ENCODE measurements around the gene ABCC4. TPM values are rescaled to one million over a fixed set of nuclear protein-coding genes. Genes with fewer than 3 reads are reported as not detected.

Gene ABCC4
- total RNA-seq, 1 donor from 2014 or later, result 12.9 TPM

DNA sequence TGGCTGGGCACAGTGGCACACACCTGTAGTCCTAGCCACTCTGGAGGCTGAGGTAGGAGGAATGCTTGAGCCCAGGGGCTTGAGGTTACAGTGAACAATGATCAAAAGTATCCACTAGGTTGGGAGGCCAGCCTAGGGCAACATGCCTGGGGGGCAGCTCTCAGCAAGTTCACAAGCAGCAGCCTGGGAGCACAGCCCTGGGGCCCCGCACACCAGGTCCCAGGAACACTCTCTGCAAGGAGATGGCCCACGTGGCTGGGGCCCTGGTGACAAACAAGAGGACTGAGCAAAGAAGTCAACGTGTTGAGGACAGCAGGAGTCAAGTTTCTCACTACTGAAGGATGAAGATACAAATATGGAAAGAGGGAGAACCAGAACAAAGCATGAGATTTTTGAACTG lies 39.3 kb downstream of the ABCC4 start:
- no peak for DNase-seq (ENCODE audit: extremely low read depth, low read depth, low spot score)

DNA sequence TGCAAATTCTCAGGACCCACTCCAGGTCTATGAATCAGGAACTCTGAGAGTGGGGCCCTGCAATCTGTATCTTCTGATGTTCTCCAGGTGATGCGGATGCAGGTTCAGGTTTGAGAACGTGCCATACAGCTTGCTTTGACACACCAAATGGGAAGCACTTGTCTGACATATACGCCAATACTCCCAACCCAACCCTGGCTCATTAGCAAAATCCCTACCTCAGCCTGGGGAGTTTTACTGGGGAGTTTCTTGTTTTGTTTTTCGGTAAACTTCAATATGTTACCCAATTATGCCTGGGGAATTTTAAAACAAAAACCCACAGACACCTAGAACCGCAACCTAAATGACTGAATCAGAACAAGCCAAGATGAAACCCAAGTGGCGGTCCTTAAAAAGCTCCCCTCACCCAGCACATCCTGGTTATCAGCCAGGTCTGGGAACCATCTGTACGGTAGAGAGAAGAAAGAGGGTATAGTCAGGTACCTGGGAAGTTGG lies 41.2 kb downstream of the ABCC4 start:
- no peak for DNase-seq (ENCODE audit: extremely low read depth, low read depth, low spot score)

DNA sequence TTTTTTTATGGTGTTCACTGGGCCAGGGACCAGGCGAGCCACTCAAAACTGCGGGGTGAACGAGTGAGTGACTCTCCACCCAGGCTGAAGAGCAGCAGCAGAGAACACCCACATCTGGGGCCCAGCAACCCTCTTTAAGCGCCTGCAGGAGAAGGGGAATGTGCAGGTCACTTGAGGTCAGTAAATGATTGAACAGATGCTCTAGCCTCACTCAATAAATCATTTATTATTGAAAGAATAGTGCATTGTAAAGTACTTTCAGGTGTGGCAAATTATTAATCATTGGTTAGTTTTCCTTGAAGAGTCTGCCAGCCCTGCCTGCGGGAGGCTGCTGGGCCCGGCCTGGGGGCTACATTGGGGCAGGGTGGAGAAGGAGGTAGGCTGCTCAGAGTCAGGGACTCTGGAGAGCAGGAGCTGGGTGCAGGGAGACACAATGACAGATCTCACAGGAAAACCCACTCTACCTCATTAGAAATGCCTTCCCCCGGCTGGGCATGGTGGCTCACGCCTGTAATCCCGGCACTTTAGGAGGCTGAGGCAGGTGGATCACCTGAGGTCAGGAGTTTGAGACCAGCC lies 42.5 kb downstream of the ABCC4 start:
- no peak for DNase-seq (ENCODE audit: extremely low read depth, low read depth, low spot score)

DNA sequence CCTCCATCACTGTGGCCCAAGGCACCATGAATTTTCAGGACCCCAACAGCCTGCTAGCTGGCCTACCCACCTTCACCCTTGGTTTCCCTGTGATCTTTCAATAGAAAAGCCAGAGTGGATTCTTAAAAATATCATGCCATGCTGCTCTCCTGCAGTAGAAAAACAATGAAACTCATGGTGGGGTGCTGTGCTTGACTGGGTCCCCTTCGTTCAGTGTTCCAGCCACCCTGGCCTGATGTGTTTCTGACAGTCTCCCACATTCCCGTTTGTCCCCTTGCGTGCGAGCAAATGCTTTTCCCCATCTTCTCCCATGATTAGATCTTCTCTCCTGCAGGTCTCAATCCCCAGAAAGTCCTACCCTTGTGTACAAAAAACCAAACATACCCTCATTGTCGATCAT lies 43.2 kb downstream of the ABCC4 start:
- DNase-seq (ENCODE audit: extremely low read depth, low read depth, low spot score), result no peak

DNA sequence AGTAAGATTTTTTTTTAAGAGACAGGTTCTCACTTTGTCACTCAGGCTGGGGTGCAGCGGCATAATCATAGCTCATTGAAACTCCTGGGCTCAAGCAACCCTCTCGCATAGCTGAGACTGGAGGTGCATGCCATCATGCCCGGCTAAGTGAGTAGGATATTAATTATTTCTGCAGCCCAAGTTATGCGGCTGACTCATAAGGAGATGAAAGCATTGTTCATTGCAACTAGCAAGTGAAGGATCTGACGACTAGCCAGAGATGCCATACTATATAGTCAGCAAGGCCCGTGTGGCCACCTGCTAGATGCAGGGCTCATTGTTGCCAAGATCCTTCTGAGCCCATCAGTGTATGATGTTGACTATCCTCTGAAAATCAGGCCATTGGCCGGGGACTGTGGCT lies 45.2 kb downstream of the ABCC4 start:
- peak; percentile 78 for DNase-seq (ENCODE audit: extremely low read depth, low read depth, low spot score)

DNA sequence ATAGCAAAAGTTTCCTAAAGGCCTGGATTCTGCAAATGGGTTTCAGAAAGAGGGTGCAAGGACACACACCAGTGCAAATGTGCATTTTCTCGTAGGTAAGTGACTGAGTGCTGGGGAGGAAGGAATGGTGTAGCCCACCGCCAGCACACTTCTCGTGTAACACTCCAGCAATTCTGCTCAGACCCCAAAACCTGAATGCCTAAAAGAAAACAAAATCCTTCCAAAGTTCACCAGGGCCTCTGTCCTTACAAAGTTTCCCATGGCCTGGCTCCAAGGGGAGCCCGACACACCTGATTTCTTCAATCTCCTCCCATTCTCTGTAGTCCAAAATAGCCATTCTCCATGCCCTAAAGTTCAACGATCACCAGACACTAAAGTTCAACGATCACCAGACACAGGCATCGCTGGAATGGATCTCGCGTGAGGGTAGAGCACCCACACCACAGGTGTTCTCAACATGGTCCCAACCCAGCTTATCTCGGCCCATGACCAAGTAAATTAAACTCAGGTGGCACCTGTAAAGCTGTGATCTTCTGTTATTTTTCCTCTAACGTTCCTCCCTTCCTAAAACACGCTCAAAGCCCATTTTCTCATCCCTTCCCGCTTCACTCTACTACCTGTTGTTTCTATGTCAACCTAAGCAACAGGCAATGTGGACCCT lies 46.0 kb downstream of the ABCC4 start:
- no peak for DNase-seq (ENCODE audit: extremely low read depth, low read depth, low spot score)

DNA sequence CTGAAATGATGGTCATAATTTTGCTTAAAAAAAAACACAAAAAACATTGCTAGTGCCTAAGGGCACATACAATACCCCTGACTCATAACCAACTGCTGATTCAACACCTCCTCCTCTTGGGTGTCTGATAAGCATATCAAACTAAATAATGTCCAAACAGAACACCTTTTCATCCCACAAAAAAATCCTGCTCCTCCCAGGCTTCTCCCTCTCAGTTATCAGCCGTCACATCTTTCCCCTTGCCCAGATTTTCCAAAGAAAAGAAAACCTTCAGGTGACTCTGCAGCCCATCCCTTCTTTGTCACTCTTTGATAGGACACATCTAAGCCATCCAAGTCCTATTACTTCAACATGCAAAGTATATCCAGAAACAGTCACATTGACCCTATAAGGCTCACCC lies 46.9 kb downstream of the ABCC4 start:
- DNase-seq (ENCODE audit: extremely low read depth, low read depth, low spot score), result no peak

DNA sequence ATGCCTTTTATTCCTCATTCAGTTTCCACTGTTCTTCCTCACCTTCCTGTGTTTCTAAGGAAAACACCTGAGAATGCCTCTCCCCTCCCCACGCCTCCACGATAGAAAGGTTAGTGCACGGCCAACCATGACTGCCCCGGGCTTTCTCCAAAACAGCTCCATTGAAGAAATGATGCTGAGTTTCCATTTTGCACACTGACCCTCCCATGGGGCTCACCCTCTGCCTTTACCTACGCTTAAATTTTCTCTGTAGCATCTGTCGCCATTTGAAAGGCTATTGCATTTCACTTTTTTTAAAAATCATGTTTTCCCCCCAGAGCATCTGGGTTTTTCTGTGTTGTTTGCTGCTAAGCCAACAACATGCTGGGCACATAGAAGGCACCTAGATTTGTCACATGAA lies 48.2 kb downstream of the ABCC4 start:
- DNase-seq (ENCODE audit: extremely low read depth, low read depth, low spot score), result no peak

DNA sequence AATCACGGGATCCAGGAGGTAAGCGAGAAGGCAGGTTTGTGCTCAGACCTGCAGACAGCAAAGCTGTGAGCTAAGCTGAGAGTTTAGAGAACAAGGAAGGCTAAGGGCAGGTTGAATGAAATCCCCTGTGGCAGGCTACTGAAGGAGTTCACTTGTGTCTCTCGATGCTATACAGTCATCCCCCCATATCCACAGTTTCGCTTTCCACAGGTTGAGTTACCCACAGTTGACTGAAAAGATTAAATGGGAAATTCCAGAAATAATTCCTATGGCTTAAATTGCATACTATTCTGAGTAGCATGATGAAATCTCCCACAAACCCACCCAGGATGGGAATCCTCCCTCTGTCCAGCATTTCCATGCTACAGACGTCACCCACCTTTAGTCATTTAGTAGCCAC lies 49.6 kb downstream of the ABCC4 start:
- no peak for DNase-seq (ENCODE audit: extremely low read depth, low read depth, low spot score)

DNA sequence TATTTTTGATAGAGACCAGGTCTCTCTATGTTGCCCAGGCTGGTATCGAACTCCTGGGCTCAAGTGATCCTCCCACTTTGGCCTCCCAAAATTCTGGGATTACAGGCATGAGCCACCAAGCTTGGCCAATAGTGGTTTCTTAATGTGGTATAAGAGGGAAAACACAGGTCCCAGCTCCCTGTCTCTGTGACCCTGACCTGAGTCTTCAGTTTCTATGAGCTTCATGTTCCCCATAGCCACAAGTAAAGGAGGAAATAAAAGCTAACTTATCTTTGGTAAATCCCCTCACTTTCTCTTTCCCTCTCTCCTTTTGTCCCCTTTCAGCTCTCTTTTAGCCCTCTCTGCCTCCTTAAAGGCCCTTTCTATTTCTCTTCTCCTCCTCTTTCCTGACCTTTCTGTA lies 50.3 kb downstream of the ABCC4 start:
- no peak for DNase-seq (ENCODE audit: extremely low read depth, low read depth, low spot score)

DNA sequence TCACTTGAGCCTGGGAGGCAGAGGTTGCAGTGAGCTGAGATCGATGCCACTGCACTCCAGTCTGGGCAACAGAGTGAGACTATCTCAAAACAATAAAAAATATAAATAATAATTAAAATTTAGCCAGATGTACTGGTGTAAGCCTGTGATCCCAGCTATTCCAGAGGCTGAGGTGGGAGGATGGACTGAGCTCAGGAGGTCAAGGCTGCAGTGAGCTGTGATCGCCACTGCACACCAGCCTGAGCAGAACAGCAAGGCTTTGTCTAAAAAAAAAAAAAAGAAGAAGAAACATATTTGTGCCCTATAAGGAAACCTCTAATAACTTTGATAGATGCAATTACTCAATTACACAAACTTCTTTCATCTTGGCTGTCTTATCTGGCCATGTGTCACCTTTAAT lies 52.3 kb downstream of the ABCC4 start:
- no peak for DNase-seq (ENCODE audit: extremely low read depth, low read depth, low spot score)

DNA sequence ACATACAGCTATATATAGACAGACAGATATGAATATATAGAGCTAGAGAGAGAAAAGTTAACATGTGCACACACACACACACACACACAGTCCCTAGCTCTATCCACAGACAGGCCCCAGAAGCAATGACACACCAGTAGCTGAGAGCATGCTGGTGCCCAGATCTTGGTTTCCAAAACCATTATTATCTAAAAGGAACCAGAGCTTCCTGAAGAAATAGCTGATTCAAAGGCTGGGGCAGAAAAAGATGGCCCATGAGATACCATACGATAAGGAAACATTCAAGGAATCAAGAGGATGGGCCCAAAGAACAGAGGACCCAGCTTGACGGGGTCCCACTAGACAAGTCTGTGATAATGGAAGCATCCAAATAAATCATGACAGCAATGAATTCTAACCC lies 53.4 kb downstream of the ABCC4 start:
- no peak for DNase-seq (ENCODE audit: extremely low read depth, low read depth, low spot score)

DNA sequence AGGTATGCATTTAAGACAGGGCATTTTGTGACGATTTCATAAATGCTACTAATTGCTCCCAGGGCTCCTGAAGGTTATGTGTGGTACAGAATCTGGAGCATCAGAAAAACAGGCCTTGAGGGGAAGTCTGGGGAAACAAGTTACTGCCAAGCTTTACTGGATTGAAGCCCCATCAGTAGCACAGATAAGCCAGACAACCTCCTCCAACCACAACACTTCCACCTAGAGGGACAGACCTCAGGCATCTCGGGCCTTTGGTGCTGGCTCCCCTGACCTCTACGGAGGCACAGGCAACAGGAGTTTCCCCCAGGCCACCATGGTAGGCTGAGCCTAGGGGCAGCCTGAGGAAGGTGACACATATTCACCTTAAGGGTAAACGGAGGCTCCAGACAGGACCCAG lies 54.1 kb downstream of the ABCC4 start:
- no peak for DNase-seq (ENCODE audit: extremely low read depth, low read depth, low spot score)

DNA sequence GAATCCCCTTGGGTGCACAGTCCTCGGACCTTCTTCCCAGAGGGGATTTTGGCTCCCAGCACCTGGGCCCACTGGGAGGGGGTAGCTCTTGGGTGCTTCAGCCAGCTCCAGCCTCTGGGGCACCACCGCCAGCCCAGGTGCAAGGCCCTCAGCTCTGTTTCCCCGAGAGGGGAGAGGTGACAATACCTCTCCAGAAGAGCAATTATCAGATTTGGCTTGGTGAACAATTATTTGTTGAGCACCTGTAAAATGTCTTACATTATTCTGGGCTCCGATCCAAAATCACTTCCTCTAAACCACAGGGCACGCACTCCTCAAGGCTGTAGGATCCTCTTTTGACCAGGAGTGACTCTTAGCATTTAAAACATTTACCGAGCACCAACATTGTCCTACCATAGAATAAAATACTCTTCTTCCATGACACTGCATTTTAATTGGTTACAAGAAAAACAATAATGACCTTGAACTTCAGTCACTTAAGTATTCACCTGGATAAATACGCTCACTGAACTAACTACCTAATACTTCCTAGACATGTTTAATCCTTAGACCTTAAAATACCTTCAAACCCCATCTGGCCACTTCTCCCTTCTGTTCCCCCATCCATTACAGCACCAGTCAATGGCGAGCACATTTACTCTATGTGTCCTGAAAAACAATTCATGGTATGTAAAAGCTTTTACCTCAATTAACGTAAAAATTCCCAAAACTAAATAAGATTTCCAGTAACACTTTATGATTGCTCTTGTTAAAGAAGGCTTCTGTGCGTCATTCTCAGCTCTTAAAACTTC lies 54.8 kb downstream of the ABCC4 start:
- no peak for DNase-seq (ENCODE audit: extremely low read depth, low read depth, low spot score)

DNA sequence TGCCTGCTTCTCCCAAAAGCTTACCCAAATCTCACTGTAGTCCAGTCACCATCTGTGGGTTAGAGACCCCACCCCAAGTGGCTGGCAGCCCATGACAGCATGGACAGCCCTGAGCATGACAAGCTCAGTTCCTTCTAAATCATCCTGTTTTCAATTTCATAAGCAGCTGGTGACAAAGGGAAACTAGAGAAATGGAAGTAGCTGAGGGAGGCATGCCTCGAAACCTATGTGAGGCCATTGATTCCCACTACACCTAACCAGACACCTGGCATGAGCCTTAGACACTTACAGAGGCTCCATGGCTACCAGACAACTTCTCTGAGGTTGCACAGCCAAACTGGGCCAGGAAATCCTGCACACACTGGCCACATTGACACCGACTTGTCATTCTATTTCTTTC lies 56.2 kb downstream of the ABCC4 start:
- DNase-seq (ENCODE audit: extremely low read depth, low read depth, low spot score), result no peak

DNA sequence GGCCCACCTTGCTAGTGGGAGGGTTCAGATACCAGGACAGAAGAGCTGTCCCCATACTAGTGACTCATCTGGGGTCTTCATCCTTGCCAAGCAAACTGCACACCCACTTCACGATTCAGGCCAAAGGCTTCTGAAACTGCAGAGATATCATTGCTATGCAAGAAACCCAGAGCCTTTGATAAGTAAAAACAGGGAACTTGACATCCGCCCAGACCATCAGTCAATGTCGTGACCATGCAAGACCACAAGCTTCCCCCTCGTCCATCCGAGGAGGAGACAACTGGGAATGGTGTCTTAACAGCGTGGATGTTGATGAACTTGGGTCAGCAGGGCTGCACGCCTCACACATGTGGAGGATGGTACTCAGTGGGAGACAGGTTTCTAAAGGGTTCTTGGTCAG lies 58.0 kb downstream of the ABCC4 start:
- no peak for DNase-seq (ENCODE audit: extremely low read depth, low read depth, low spot score)

DNA sequence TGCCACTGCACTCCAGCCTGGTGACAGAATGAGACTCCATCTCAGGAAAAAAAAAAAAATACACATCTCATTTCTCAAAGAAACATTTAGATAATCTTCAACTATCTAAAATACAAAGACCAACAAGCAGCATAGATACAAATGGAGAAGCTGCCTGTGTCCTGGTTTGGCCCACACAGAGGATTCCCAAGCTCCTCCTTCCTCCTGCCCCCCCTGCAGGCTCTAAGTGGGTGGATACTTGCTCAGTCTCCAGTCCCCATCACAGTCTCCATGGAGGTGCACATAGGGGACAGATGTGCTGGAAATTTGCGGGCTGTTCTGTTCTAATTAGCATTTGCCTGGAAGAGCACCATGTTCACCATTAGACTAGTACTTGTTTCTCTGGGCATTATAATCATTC lies 59.9 kb downstream of the ABCC4 start:
- DNase-seq (ENCODE audit: extremely low read depth, low read depth, low spot score), result no peak

DNA sequence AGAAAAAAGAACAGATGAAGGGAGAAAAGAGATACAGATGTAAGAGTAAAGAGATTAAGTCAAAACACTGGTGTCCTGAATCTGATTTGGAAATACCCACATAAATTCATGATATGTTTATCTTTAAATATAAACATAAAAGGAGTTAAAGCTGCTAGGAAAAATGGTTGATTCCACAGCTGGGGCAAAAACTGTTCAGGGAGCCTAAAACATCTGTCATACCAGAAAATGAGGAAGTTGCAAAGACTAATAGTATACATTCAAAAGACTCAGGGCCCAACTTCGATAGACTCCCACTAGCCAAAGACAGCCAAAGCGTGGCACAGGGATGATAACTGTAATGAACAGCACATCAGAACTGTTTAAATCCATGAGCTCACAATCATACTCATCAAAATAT lies 62.0 kb downstream of the ABCC4 start:
- no peak for DNase-seq (ENCODE audit: extremely low read depth, low read depth, low spot score)

DNA sequence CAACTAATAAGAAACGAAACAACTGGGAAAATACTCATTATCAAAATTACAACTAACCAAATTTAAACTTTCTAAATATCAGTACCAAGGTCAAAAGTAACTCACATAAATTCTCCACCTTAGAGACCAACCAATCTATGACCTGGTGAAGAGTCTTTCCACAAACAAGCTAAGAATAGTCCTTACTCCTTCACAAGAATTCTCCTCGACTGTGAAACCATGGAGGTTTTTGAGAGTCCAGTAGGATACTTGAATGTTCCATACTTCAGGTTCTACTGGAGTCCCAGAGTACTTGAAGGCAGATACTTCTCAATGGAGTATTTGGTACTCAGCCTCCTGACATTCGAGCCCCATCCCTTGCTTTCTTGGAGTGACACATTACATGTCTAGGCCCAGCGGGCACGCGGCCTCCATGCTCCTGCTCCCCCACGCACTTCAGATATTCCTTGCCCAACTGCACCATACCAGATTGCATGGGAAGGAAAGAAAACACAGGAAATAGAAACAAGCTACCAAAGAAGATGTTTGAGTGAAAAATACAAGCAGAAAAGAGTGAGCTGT lies 63.9 kb downstream of the ABCC4 start:
- no peak for DNase-seq (ENCODE audit: extremely low read depth, low read depth, low spot score)

DNA sequence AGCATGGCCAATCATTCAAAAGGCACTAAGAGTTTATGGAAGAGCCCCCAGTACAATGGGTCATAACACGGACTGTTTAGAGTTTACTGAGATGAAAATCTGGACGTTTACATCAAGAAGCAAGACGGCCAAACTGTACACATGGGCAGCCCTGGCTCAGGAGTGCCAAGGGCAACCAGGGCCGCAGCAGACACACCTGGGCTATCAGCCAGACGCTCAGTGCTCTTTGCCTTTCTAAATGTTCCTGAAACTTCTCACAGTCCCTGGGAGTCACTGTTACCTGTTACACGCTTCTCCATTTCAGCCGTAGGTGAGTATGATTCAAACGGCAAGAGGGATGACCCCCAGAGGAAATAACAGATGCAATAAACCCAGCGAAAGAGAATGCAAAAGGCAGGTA lies 64.5 kb downstream of the ABCC4 start:
- DNase-seq (ENCODE audit: extremely low read depth, low read depth, low spot score), result no peak

DNA sequence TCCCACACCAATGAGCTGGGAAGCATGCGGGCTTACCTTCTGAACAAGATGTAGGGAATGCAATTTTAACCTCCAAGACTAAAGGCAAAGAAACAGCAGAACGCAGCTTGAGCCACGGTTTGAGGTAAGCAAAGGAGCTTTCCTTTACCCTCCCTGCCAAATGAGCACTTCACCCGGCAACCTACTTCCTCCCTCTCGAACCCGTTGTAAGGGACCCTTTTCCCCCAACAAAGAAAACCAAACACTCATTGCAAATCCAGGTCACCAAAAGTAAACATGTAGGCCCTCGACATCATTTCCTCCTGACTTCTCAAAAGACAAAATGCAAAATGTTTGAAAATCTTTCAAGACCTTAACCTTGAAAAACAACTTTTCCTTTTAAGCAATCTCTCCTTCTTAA lies 65.3 kb downstream of the ABCC4 start:
- no peak for DNase-seq (ENCODE audit: extremely low read depth, low read depth, low spot score)

All from glomerular endothelial cell (primary cell).